ENCODE results near the gene PCDH9. TPM values are rescaled to one million over a fixed set of nuclear protein-coding genes. Genes with fewer than 3 reads are reported as not detected.

The PCDH9 gene
- total RNA-seq, 1 donor from 2014 or later: 1.9 TPM

GRCh38 chr13:67156723-67157060 lies 73.4 kb downstream of the PCDH9 start:
- DNase-seq (ENCODE audit: low spot score): no peak
- Mint-ChIP-seq H3K4me3 (ENCODE audit: unreplicated experiment) (no peak overlapping the region), H3K27ac (ENCODE audit: unreplicated experiment) (no peak overlapping the region), H3K36me3 (ENCODE audit: low read depth, unreplicated experiment) (no peaks in the 10 kb centered on the region), H3K4me1 (ENCODE audit: unreplicated experiment) (peaks cover 4% of the 10 kb centered on the region), H3K27me3 (ENCODE audit: unreplicated experiment) (peaks cover 4% of the 10 kb centered on the region), H3K9me3 (ENCODE audit: unreplicated experiment) (no peaks in the 10 kb centered on the region)
- no peak for TF ChIP-seq CTCF (IDR thresholded peaks at IDR 0.05; ENCODE audit: unreplicated experiment)

- Mint-ChIP-seq H3K36me3 (ENCODE audit: low read depth, unreplicated experiment) (no peaks in the 10 kb centered on the region), H3K9me3 (ENCODE audit: unreplicated experiment) (no peaks in the 10 kb centered on the region), H3K27ac (ENCODE audit: unreplicated experiment) (no peak overlapping the region), H3K4me1 (ENCODE audit: unreplicated experiment) (peaks cover 4% of the 10 kb centered on the region), H3K4me3 (ENCODE audit: unreplicated experiment) (no peak overlapping the region), H3K27me3 (ENCODE audit: unreplicated experiment) (peaks cover 4% of the 10 kb centered on the region)
- no peak for TF ChIP-seq CTCF (IDR thresholded peaks at IDR 0.05; ENCODE audit: unreplicated experiment)
- no peak for DNase-seq (ENCODE audit: low spot score)
These were observed 74.0 kb downstream of the PCDH9 start for GRCh38 chr13:67155898-67156722.

- Mint-ChIP-seq H3K4me3 (ENCODE audit: unreplicated experiment) (no peak overlapping the region), H3K36me3 (ENCODE audit: low read depth, unreplicated experiment) (no peaks in the 10 kb centered on the region), H3K4me1 (ENCODE audit: unreplicated experiment) (peaks cover 23% of the 10 kb centered on the region), H3K27me3 (ENCODE audit: unreplicated experiment) (peaks cover 4% of the 10 kb centered on the region), H3K27ac (ENCODE audit: unreplicated experiment) (no peak overlapping the region), H3K9me3 (ENCODE audit: unreplicated experiment) (no peaks in the 10 kb centered on the region)
- no peak for TF ChIP-seq CTCF (IDR thresholded peaks at IDR 0.05; ENCODE audit: unreplicated experiment)
- DNase-seq (ENCODE audit: low spot score): no peak
These were observed 78.1 kb downstream of the PCDH9 start for GRCh38 chr13:67152085-67152484.

GRCh38 chr13:67151652-67152051 lies 78.5 kb downstream of the PCDH9 start:
- TF ChIP-seq CTCF (IDR thresholded peaks at IDR 0.05; ENCODE audit: unreplicated experiment): no peak
- H3K36me3 Mint-ChIP-seq (ENCODE audit: low read depth, unreplicated experiment): no peaks in the 10 kb centered on the region
- H3K4me1 Mint-ChIP-seq (ENCODE audit: unreplicated experiment): peaks cover 27% of the 10 kb centered on the region
- H3K4me3 Mint-ChIP-seq (ENCODE audit: unreplicated experiment): no peak overlapping the region
- no peak overlapping the region for H3K27ac Mint-ChIP-seq (ENCODE audit: unreplicated experiment)
- DNase-seq (ENCODE audit: low spot score): no peak
- peaks cover 4% of the 10 kb centered on the region for H3K27me3 Mint-ChIP-seq (ENCODE audit: unreplicated experiment)
- no peaks in the 10 kb centered on the region for H3K9me3 Mint-ChIP-seq (ENCODE audit: unreplicated experiment)

- H3K27me3 Mint-ChIP-seq (ENCODE audit: unreplicated experiment): peaks cover 2% of the 10 kb centered on the region
These were observed 79.5 kb downstream of the PCDH9 start for GRCh38 chr13:67150608-67151007.

More at GRCh38 chr13:67150608-67151007, 79.5 kb downstream of the PCDH9 start:
- H3K4me3 Mint-ChIP-seq (ENCODE audit: unreplicated experiment): no peak overlapping the region
- H3K27ac Mint-ChIP-seq (ENCODE audit: unreplicated experiment): no peak overlapping the region
- H3K4me1 Mint-ChIP-seq (ENCODE audit: unreplicated experiment): peaks cover 30% of the 10 kb centered on the region
- TF ChIP-seq CTCF (IDR thresholded peaks at IDR 0.05; ENCODE audit: unreplicated experiment): no peak
- no peak for DNase-seq (ENCODE audit: low spot score)
- H3K9me3 Mint-ChIP-seq (ENCODE audit: unreplicated experiment): no peaks in the 10 kb centered on the region
- no peaks in the 10 kb centered on the region for H3K36me3 Mint-ChIP-seq (ENCODE audit: low read depth, unreplicated experiment)

Measured in endothelial cell (in vitro differentiated cells).